ENCODE measurements around the gene P2RY12. TPM values are rescaled to one million over a fixed set of nuclear protein-coding genes. Genes with fewer than 3 reads are reported as not detected.

The P2RY12 gene
- total and polyA plus RNA-seq, 9 of the 15 experiments (the other 6 are each of a cell fraction or from before 2014, with no cell fraction given): not detected

DNA sequence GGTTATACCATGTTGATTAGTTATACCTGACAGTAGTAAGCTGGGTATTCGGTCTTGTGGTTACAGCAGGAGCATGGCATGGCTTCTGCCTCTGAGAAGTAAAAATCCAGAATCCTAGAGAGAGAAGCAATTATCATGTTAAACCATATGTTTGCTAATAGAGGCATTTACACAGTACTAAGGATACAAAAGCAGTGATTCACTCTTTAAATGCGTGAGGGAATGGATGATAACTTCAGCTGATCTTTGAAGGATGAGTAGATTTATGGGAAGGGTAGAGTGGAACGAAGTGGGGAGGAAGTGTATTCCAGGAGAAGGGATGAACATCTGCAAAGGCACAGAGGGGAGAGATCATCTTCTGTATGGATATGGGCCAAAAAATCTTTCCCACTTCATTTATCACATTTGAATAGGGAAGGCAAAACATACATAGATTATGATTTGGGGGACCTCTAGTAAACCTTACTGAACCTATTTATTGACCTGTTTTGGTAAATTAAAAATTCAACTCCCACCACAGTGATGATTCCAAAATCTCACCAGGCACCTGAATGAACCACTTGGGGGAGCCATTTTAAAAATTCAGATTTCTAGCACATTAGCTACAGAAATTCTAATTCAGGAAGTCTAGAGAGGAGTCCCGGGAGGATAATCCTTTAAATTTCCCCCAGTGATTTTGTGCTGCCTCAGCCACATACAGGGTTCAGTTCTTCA lies 41.2 kb upstream of the P2RY12 start (continued):
- TF ChIP-seq, protein P1, sequence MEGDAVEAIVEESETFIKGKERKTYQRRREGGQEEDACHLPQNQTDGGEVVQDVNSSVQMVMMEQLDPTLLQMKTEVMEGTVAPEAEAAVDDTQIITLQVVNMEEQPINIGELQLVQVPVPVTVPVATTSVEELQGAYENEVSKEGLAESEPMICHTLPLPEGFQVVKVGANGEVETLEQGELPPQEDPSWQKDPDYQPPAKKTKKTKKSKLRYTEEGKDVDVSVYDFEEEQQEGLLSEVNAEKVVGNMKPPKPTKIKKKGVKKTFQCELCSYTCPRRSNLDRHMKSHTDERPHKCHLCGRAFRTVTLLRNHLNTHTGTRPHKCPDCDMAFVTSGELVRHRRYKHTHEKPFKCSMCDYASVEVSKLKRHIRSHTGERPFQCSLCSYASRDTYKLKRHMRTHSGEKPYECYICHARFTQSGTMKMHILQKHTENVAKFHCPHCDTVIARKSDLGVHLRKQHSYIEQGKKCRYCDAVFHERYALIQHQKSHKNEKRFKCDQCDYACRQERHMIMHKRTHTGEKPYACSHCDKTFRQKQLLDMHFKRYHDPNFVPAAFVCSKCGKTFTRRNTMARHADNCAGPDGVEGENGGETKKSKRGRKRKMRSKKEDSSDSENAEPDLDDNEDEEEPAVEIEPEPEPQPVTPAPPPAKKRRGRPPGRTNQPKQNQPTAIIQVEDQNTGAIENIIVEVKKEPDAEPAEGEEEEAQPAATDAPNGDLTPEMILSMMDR (IDR thresholded peaks at IDR 0.05 in 2 of 3, conservative IDR thresholded peaks at IDR 0.05 in 1 of 3; ENCODE audit: insufficient read depth in 2 of 3, low read depth in 1 of 3, low read length in 3 of 3): peak in 2 of 3 experiments; percentile 35 to 45; a peak in 3 of 6 replicates
- TF ChIP-seq, protein P2, sequence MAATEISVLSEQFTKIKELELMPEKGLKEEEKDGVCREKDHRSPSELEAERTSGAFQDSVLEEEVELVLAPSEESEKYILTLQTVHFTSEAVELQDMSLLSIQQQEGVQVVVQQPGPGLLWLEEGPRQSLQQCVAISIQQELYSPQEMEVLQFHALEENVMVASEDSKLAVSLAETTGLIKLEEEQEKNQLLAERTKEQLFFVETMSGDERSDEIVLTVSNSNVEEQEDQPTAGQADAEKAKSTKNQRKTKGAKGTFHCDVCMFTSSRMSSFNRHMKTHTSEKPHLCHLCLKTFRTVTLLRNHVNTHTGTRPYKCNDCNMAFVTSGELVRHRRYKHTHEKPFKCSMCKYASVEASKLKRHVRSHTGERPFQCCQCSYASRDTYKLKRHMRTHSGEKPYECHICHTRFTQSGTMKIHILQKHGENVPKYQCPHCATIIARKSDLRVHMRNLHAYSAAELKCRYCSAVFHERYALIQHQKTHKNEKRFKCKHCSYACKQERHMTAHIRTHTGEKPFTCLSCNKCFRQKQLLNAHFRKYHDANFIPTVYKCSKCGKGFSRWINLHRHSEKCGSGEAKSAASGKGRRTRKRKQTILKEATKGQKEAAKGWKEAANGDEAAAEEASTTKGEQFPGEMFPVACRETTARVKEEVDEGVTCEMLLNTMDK (IDR thresholded peaks at IDR 0.05; ENCODE audit: borderline replicate concordance, insufficient read depth, low read depth, low read length, poor library complexity, severe bottlenecking): peak; percentile 72
- TF ChIP-seq ZNF79 (CRISPR knock-in tag; IDR thresholded peaks at IDR 0.05; ENCODE audit: low read depth) (no peak), TEAD1 (CRISPR knock-in tag; IDR thresholded peaks at IDR 0.05) (no peak), NFATC3 (IDR thresholded peaks at IDR 0.05) (no peak), RBM14 (IDR thresholded peaks at IDR 0.05; ENCODE audit: borderline replicate concordance, insufficient read depth, low read depth, low read length) (no peak), TRIM24 (IDR thresholded peaks at IDR 0.05) (no peak), TBP (optimal IDR thresholded peaks at IDR 0.05; ENCODE audit: low read depth, low read length) (no peak)
- TF ChIP-seq, protein P3, sequence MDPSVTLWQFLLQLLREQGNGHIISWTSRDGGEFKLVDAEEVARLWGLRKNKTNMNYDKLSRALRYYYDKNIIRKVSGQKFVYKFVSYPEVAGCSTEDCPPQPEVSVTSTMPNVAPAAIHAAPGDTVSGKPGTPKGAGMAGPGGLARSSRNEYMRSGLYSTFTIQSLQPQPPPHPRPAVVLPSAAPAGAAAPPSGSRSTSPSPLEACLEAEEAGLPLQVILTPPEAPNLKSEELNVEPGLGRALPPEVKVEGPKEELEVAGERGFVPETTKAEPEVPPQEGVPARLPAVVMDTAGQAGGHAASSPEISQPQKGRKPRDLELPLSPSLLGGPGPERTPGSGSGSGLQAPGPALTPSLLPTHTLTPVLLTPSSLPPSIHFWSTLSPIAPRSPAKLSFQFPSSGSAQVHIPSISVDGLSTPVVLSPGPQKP (CRISPR knock-in tag; IDR thresholded peaks at IDR 0.05): no peak
- TF ChIP-seq, protein P4, sequence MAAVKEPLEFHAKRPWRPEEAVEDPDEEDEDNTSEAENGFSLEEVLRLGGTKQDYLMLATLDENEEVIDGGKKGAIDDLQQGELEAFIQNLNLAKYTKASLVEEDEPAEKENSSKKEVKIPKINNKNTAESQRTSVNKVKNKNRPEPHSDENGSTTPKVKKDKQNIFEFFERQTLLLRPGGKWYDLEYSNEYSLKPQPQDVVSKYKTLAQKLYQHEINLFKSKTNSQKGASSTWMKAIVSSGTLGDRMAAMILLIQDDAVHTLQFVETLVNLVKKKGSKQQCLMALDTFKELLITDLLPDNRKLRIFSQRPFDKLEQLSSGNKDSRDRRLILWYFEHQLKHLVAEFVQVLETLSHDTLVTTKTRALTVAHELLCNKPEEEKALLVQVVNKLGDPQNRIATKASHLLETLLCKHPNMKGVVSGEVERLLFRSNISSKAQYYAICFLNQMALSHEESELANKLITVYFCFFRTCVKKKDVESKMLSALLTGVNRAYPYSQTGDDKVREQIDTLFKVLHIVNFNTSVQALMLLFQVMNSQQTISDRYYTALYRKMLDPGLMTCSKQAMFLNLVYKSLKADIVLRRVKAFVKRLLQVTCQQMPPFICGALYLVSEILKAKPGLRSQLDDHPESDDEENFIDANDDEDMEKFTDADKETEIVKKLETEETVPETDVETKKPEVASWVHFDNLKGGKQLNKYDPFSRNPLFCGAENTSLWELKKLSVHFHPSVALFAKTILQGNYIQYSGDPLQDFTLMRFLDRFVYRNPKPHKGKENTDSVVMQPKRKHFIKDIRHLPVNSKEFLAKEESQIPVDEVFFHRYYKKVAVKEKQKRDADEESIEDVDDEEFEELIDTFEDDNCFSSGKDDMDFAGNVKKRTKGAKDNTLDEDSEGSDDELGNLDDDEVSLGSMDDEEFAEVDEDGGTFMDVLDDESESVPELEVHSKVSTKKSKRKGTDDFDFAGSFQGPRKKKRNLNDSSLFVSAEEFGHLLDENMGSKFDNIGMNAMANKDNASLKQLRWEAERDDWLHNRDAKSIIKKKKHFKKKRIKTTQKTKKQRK (IDR thresholded peaks at IDR 0.05; ENCODE audit: borderline replicate concordance, low read depth, low read length): no peak

All from K562 (cell line).